Cardiac fibroblast (primary cell): Measurements from ENCODE around the gene P4HA2.

ENCODE experiments used
- DNase-seq, 2 donors: peaks; one replicate each; pipeline versions ENCODE4 v3.0.0 to v3.0.0-alpha.2; 2010; ENCODE audit warnings: low read depth in 2 of 2
- H3K4me3 ChIP-seq, 2 donors: replicated peaks in 1 of 2; 1 replicate in 1 of 2; 2 replicates in 1 of 2; pipeline ENCODE4 v1.5.1; 2011; ENCODE audit warnings: low read depth in 2 of 2, low read length in 2 of 2, mild to moderate bottlenecking in 2 of 2, moderate library complexity in 1 of 2
- CTCF ChIP-seq: IDR thresholded peaks from one replicate; pipeline ENCODE4 v1.5.1; 2011; ENCODE audit warnings: low read depth, mild to moderate bottlenecking, low read length, inconsistent platforms

P4HA2 gene

GRCh38 chr5:132235340-132235739 is 7.7 kb upstream of the P4HA2 start:
- no peak for DNase-seq
- TF ChIP-seq CTCF = no peak
- no peak overlapping the region for H3K4me3 ChIP-seq

GRCh38 chr5:132234684-132235062 is 7.0 kb upstream of the P4HA2 start:
- H3K4me3 ChIP-seq = no peak overlapping the region
- no peak for TF ChIP-seq CTCF
- DNase-seq = no peak

DNA sequence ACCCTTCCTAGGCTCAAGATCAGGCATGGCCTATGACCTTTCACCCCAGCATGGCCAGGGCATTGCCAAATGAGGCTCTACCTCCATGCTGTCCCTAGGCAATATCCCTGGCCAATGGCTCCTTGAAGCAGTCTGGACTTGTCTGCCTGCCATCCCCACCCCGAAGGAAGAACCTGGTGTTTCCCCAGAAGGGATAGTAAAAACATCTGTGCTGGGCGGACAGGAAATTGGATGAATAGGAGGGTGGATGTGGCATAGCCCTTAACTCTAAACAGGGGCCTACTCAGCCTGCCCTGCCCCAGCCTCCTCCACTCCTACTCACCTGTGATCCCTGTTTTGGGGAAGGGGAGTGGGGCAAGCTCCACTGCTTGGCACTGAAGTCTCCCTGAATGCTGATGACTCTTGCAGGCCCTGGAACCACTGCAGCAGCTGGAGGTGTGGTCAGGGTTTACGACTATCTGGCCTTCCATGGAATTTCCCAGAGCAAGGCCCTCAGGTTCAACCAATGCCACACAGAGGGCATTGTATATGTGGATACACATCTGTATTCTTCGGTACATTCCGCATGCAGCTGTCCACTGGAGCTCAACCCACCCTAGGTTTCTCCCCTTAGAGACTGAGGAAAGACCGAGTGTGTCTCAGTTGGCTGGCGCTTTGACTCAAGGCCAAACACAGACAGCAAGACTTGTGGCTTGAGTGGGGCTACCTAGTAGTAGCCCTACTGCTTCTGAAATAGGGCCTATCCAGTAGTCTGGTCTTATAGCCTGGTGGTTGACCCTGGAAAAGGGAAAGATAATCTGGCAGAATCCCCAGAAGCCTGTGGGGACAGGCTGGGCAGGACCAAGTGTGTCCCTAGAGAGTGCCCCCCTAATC is 6.4 kb upstream of the P4HA2 start:
- no peak overlapping the region for H3K4me3 ChIP-seq
- no peak for DNase-seq
- no peak for TF ChIP-seq CTCF

DNA sequence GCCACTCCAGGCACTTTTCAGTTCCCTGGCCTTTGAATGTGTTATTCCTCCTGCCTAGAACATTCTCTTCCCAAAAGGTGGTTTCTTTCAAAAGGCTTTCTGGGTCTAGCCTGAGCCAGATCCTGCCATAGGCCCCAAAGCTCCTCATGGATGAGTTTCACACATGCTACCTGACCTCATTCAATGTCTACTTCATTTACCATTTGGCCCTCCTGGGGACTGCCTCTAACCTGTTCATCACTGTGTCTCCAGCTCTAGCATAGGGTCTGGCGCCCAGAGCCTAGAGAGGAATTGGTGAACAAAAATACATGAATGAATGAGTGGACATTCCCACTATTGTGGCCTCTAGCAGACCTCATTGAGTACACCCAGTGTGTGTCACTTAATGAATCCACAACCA is 5.4 kb upstream of the P4HA2 start:
- TF ChIP-seq CTCF = no peak
- DNase-seq = no peak
- H3K4me3 ChIP-seq = no peak overlapping the region

DNA sequence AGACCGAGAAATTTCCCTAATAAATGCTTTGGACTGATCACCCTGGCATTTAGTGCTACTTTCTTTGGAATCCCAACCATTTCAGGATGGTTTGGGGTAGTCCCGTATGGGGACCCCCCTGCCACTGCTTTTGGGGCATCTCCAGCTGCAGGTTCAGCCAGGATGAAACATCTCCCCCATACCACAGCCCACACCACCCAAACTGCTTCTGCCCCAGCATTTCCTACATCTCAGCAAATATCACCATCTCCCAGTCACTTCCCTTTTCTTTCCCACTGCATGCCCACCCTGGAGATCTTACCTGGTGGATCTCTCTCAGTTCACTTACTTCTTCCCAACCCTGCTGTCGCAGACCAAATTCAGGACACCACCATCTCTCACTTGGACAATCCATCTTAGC is 4.8 kb upstream of the P4HA2 start:
- DNase-seq = no peak
- H3K4me3 ChIP-seq = no peak overlapping the region
- TF ChIP-seq CTCF = no peak

GRCh38 chr5:132230871-132231270 is 3.2 kb upstream of the P4HA2 start:
- DNase-seq = no peak
- no peak for TF ChIP-seq CTCF
- H3K4me3 ChIP-seq = no peak overlapping the region

DNA sequence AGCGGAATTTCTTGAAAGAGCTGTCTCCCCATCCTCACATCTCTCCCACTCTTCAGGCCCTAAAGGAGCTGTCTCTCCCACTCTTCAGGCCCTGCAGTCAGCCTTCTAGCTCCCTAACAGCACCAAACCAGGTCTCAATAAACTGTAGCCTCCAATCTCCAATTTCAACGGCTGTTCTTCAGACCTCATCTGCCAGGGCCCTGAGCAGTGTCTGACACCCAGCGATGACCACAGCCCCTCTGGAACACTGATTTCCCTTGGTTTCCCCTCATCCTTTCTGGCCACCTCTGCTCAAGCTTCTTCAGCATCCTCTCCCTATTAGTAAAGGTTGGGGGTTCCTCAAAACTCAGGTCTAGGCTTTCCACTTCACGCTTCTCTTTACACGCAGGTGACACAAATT is 1.6 kb upstream of the P4HA2 start:
- TF ChIP-seq CTCF = no peak
- H3K4me3 ChIP-seq = no peak overlapping the region
- no peak for DNase-seq
